Measurements from ENCODE around the gene MAD1L1.

The MAD1L1 gene

GRCh38 chr7:2140216-2141020 lies 92.3 kb downstream of the MAD1L1 start:
- no peak for TF ChIP-seq ZNF70 (CRISPR knock-in tag; IDR thresholded peaks at IDR 0.05)
- no peak for TF ChIP-seq BACH2 (CRISPR knock-in tag; IDR thresholded peaks at IDR 0.05; ENCODE audit: borderline replicate concordance)
- no peak for TF ChIP-seq GLIS3 (CRISPR knock-in tag; IDR thresholded peaks at IDR 0.05)
- ATAC-seq: no peak

GRCh38 chr7:2139004-2139699 lies 93.6 kb downstream of the MAD1L1 start:
- TF ChIP-seq CSDC2 (CRISPR knock-in tag; IDR thresholded peaks at IDR 0.05) (no peak), ZNF565 (CRISPR knock-in tag; conservative IDR thresholded peaks at IDR 0.05; ENCODE audit: low read depth) (no peak), PATZ1 (CRISPR knock-in tag; IDR thresholded peaks at IDR 0.05; ENCODE audit: borderline replicate concordance) (no peak), OSR1 (CRISPR knock-in tag; IDR thresholded peaks at IDR 0.05) (no peak), CSRNP3 (CRISPR knock-in tag; IDR thresholded peaks at IDR 0.05) (no peak), POU6F1 (CRISPR knock-in tag; IDR thresholded peaks at IDR 0.05; ENCODE audit: borderline replicate concordance, low read depth) (no peak), TSHZ2 (CRISPR knock-in tag; IDR thresholded peaks at IDR 0.05) (no peak), ZNF70 (CRISPR knock-in tag; IDR thresholded peaks at IDR 0.05) (no peak)
- ATAC-seq: no peak

GRCh38 chr7:2138146-2138765 lies 94.5 kb downstream of the MAD1L1 start:
- no peak for ATAC-seq
- no peak for TF ChIP-seq RARB (CRISPR knock-in tag; IDR thresholded peaks at IDR 0.05)
- no peak for TF ChIP-seq ZNF8 (CRISPR knock-in tag; IDR thresholded peaks at IDR 0.05)
- TF ChIP-seq TCF4 (CRISPR knock-in tag; IDR thresholded peaks at IDR 0.05; ENCODE audit: borderline replicate concordance): no peak
- no peak for TF ChIP-seq ZFP3 (CRISPR knock-in tag; IDR thresholded peaks at IDR 0.05)
- TF ChIP-seq CREB5 (CRISPR knock-in tag; IDR thresholded peaks at IDR 0.05; ENCODE audit: low read depth): no peak
- no peak for TF ChIP-seq PPARA (CRISPR knock-in tag; IDR thresholded peaks at IDR 0.05; ENCODE audit: borderline replicate concordance)
- TF ChIP-seq TSHZ2 (CRISPR knock-in tag; IDR thresholded peaks at IDR 0.05): no peak
- TF ChIP-seq CSDC2 (CRISPR knock-in tag; IDR thresholded peaks at IDR 0.05): no peak
- TF ChIP-seq PATZ1 (CRISPR knock-in tag; IDR thresholded peaks at IDR 0.05; ENCODE audit: borderline replicate concordance): no peak
- TF ChIP-seq ISL1 (CRISPR knock-in tag; IDR thresholded peaks at IDR 0.05): no peak

All from SK-N-SH treated with all-trans-retinoic acid at 6 μM for 48 hours (cell line).